HPDE6-E6E7 (cell line): Measurements from ENCODE around the gene BHLHE41.

Experiments
- DNase-seq: peaks from one replicate; pipeline ENCODE4 v3.0.0; 2011; ENCODE audit warnings: missing footprints; ENCODE audit errors: extremely low spot score

The BHLHE41 gene

DNA sequence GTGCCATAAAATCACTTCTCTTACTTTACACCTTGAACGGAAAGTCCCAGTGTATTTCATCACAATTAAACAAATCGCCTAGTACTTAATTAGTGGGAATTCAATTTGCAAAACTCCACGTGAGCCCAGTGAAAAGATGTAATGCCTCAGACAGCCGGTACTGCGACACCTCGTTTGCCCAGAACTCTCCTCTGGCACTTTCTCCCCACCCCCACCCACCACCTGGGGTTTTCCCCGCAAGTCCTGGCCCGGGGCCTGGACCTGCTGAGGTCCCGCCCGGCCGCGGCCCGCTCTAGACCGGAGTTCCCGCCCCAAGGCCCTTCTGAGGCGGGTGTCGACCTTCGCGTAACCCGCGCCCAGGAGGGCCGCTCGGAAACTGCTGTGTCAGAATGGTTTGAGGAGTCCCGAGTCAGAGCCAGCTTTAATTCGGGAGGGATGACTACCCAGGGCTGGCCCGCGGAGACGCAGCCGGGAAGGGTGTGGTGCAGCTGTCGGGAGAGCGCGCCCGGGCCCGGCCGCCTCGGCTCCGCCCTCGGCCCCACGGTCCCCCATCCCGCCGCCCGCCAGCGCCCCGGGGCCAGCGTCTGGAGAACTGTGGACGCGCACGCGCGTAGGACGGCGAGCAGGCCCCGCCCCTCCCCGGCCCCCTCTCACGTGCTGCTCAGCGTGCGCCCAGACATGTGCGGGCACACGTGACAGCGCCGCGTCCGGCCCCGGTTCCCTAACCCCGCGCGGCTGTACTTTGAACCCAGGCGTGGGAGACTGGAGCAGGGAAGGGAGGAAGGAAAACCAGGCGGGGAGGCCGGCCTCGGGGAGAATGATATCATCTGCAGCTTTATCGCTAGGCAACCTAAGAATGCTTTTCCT is 10.8 kb downstream of the BHLHE41 start:
- peak; percentile 91 for DNase-seq

DNA sequence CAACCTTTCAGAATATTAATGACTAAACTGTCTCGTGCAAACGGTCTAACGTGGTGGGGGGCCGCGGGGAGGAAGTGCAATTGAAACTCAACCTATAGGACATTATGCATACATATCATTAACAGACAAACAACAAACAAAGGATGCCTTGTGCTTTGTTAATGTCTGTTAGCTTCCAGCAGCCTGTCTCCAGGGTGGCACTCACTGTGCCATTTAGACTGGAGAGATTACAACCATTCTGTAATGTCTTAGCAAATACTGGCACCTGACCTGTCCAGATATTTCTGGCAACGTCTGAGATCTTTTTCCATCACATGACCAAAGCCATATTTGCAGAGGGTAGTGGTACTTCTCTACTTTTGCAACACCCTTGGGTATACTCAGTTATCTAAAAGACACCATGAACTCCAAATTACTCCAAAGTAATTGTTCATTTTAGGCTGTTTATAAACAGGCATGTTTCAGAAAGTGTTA is 11.6 kb downstream of the BHLHE41 start:
- no peak for DNase-seq

DNA sequence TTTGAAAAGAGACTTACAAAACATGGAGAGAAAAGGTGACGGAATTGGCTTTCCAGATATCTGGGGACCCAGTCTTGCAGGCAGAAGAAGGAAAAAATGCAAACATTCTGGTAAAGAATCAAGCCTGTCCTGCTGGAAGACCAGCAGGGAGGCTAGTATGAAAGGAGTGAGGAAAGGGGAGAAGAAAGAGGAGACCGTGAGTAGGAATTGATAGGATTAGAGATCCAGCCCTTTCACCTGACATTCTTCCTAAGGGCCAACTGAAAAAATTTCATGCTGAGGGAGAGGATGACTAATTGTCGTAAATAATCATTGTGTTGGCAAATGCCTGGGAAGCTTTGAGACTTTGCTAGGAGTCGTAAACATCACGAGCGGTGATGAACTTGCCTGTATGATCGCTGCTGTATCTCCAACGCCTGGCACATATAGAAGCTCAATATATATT is 12.1 kb downstream of the BHLHE41 start:
- no peak for DNase-seq

DNA sequence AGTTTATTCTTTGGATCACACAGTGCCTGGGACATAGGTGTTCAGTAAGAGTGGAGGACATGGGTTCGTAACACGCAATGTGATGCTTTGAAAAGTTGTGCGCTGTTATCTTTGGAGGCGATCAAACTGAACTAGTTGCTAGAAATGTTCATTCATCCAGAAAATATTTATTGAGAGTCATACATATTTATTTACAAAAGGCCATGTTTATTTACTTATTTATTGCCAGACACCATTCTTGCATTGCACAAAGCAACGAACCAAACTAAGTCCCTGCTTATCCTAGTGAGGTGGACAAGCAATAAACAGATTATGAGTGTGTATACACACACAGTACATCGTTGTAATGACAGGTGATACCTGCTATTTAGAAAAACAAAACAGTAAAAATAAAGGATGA is 12.6 kb downstream of the BHLHE41 start:
- DNase-seq: no peak

DNA sequence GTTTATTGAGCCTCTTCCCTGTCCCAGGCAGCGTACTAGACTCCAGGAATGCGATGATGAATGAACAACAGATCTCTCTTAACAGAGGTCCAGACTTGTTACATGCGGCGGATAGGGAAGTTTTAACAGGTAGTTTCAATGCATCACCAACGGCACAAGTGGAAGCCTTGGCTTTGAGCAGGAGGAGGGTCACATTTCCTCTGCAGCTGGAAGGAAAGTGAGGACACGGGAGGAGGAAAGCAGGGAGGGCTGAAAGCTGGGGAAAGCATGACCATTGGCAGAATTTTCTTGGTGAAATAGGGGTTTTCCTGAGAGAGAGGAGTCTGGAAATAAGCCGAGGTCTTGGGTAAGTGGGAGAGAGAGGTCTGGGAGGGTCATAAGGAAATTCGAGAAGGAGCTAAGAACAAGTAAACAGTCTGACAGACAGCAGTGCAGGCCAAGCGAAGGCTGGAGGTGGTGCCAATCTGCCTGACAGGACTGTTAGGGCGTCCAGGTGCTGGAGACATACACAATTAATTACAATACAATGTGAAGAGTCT is 15.4 kb downstream of the BHLHE41 start:
- no peak for DNase-seq

DNA sequence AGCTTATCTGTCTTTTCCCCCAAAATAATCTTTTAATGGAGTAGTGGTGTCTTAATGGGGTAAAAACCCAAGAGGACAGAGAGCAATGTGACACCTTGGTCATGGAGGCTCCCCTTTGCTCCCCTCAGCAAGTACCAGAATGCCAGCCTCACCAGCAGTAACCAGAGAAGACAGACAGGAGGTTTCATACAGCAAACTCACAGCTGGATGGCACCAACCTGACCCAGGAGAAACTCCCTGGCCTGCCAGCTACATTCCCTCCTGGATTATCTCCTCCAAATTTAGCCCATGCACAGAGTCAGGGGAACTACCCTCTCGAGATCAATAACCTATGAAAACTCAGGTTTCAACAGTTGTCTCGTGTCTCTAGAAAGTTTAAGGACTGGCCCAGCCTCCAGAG is 15.9 kb downstream of the BHLHE41 start:
- DNase-seq: no peak

DNA sequence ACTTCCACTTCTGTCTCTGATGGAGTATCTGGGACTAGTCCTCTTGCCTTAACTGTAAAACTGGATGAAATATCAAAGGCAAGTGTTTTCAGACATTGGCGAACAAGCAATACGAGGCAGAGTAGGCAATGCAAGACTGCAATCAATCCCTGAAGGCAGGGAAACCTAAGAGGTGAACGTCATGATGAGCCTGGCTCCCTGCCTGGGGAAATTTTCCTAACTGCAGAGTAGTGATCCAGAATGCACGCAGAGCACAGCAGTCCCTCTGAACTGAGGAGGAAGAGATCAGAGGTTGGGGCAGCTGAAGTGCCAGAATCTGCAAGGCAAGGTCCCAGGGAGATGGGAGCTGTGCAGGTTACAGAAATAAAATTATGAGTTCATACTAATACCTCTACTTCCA is 18.5 kb downstream of the BHLHE41 start:
- no peak for DNase-seq

DNA sequence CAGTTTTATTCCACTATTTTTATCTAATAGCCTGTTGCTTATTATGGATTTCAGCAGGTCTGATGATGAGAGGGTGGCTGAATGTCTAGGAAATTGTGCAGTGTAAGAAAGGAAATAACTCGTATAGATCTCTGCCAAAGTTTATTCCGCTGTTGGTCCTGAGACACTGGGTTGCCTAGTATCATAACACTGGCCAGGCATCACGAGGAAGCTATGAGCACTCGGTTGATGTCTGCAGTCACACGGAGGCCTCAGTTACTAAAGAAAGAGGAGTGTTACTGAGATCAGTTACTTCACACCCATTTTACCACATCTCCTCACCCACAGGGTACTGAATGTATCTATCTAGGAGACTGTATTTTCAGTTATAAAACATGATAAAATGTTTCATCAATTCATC is 21.9 kb downstream of the BHLHE41 start:
- no peak for DNase-seq

DNA sequence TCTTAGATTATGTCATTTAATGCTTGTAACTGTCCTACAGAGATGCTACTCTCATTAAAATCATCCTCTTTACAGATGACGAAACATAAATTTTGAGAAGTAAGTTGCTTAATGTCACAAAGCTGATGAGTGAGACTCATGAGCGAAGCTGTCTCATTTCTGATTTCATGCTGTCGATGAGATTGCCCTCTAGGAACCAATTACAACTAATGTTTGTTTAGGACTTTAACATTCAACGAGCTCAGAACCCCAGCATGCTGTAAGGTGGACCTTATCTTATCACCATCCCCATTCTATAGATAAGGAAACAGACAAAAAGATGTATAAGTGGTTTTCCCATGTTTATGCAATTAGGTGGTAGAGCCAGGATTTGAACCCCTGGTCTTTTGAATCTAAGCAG is 23.1 kb downstream of the BHLHE41 start:
- DNase-seq: no peak

DNA sequence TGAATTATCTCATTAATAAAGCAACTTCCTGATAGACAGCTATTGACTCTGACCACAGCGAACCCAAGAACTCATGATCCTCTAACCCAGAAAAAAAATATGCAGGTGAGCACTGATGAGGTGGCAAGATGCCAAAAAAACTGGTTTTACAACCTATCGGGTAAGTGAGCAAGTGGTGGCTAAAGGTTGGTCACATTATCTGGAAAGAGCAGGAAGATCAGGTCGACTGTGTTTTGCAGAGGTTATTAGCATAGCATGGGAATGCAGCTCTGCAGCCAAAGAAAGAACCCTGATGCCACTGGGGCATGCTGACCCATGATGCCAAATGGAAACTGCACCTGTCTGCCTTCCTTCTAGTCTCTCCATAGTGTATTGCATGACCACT is 23.5 kb downstream of the BHLHE41 start:
- DNase-seq: peak; percentile 71

DNA sequence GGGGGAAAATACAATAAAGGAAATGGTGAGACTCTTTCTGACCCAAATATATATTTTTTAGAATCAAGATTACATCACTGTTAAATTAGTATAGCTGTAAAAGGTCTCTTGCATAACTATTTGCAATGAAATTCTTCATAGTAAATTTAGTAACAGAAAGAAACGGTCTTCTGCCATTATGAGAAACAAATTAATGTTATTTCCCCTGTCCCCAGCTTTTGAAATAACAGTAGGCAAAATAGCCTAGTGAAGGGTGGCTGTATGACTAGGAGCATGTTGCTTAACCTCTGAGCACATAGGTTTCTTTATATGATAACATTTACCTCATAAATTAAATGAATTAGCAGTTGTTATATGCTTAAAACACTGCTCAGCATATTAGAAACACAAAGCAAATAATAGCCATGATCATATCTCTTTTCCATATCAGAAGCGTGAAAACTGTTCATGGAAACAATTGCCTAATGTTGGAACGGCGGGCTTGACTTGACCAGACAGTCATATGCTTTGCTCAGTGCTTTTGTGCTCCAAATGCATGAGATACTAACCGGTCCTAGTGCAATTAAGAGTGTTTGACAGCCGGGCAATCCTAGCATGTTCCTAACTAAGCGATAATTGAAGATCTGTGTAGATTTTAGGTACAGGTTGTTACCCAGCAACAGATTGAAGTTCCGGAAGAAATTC is 24.0 kb downstream of the BHLHE41 start:
- no peak for DNase-seq

DNA sequence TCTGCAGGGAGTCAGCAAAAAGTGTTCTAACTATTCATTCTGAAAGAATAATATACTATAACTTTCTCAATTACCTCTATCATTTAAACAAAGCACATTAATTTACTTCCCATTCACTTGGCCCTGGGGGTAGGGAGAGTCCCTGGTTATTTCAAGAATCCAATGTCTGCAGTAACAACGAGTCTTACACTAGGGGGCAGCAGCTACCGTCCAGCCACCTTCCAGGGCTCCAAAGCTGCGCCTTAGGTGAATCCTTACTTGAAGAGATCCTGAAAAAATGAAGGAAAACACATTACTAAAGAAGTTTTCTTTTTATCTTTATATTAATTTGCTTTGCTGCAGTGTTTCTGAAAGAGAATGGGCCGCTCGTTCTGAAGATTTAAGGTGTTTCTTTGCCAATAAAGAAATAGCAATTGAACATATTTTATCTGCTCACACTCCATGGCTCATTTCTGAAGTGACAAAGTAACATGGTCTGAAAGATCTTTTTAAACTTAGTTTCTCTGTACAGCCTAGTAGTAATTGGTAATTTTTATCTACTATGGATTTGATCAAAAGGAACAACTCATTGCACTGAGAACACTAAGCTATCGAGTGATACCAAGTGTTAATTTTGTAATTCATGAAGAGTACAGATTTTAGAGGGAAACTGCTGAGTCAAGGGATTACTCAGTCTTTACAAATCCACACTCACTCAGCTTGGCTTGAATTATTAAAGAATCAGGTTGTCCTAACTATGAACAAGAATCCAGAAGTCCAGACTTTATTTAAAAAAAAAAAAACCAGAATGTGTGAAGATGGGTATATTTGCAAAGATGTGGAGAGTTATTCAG is 27.6 kb downstream of the BHLHE41 start:
- peak; percentile 93 for DNase-seq

DNA sequence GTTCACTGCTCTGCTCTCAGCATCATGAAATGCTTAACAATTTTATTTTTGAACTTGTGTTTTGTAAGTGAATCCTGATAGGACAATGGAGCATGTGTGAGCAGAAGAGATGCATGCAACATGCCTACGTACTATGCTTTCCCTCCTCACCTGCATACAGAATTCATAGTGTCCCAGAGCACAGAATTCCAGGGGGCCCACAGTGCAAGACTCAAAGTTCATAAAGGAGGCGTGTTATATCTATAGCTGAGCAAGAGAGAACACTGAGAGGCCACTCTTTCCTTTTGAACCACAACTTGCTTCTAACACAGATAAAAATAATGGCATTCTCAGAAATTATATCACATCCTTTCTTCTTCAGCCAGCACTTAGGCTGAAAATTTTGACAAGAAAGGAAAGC is 28.8 kb downstream of the BHLHE41 start:
- DNase-seq: no peak

DNA sequence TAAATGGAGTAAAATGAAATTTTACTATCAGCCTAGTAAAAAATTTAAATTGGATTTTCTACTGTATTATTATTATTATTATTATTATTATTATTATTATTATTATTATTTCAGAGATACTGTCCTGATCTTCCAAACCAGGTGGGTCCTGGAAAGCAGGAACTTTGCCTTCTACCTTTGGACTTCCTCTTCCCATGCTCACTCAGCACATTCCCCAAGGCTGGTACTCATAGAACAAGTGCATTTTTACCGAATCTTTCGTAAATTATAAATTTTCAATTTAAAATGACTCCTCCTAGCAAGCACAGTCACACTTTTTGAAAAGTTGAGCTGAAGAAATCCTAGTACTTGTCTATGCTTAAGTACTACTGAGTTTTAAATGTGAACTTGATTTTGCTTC is 29.7 kb downstream of the BHLHE41 start:
- no peak for DNase-seq

DNA sequence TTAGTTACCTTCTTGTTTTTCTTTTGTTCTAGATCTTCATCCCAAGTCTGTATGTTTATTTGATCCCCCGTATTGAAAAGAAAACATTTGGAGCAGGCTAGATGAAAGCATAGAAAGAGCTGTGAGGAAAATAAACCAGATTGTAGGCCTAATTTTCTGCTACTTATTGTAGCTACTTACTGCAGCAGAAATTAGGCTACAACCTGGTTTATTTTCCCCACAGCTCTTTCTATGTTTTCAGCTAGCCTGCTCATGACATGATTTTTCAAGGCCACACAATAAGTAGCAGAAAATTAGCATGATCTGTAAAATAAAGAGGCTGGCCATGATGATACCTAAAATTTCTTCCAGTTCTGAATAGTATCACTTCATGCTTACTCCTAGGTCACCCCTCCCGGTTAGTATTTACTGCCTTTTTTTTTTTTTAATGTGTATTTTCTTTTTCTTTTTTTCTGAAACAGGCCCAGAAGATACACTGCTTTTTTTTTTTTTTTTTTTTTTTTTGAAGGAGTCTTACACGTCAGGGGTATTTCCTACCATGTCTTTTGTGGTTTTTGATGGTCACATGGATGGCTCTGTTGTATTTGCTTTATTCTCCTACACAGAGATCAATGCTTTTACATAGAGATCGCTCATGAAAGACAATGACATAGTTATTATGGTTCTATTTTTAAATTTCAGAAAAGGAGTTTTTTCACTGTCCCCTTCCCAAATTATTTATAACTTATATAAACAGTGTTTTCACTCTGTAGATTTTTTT is 32.3 kb downstream of the BHLHE41 start:
- no peak for DNase-seq

DNA sequence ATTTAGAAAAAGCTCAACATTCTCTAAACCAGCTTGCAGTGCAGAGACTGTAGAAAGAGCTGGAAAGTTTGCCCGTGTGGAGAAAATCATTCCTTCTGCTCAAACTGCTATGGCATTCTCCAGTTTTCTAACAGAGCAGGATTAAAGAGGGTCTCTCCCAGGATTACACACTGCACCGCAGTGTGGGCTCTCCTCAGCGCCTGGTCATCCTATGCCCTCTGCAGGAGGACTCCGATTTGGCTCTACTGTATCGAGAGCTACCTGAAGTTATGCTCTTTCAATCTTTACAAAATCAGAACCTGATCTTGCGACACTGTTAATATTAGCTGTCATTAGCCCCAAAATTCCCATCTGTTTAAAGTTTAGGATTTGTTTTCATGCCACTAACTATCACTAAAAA is 33.0 kb downstream of the BHLHE41 start:
- no peak for DNase-seq

DNA sequence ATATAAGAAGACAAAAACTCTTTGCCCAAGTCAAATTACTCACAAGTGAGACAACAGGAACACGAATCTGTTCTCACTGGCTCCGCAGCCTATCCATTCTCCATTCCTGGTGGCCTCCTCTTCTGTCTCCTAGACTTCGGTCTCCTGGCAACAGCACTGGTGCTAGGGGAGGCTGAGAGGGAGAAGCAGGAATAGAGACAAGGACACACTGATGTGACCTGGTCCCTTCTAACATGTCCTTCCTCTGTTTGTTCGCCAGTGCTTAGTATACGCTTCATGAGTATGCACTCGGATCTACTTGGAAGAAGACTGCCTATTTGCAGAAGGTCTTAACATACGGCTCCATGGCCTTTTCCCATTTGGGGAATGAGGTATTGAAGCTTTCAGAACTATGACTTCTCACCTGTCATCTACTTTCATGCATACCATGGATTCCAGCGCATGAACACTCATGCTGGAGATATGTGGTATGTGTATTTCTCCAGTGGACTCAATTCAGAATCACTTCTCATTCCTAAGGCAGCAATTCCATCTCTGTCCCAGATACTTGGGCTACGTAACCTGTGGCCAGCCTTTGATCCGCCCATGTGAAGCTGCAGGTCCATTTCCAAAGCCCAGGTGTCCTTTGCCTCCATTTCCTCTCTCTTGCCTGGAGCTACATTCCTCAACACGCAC is 33.9 kb downstream of the BHLHE41 start:
- no peak for DNase-seq

DNA sequence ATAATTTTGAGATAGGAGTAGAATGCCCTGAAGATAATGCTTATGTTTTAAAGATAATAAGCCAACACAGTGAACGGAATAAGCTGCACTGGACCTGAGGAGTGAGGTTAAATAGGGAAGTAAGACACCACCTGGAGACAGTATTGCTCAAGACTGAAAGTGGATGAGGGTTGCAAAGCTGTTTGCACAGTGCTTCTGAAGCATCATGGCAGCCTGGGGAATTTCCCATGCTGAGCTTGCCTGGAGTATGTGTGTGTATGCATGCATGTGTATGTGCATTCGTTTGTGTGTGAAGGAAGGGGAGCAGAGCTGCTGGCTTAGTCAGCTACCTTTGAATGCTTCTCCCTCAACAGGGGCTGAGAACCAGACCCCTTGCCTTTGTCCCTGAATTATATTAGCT is 35.8 kb downstream of the BHLHE41 start:
- DNase-seq: no peak

DNA sequence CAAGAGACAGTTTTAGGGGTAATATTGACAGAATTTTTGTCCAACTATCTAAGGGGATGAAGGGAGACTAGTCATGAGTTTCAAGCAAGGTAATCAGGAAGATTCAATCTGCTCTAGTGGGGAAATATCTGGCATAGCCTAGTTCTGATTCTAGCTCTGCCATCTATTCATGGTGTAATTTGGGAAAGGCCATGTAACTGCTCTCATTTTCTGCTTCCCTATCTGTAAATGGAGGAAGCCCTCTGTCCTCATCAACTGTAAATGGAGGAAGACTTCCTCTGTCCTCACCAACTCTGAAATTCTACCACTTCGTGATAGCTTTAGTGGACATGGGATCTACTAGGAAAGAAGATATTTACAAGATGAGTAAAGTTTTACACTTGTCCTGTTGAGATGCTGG is 37.9 kb downstream of the BHLHE41 start:
- DNase-seq: no peak

DNA sequence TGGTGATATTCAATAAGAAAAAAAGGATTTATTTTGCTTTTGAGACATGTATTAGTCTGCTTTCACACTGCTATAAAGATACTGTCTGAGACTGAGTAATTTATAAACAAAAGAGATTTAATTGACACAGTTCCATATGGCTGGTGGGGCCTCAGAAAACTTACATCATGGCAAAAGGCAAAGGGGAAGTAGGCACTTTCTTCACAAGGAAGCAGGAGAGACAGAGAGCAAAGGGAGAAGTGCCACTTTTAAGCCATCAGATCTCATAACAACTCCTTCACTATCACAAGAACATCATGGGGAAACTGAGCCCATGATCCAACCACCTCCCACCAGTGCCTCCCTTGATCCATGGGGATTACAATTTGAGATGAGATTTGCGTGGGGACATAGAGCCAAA is 43.9 kb downstream of the BHLHE41 start:
- no peak for DNase-seq
